GM23338 (cell line): Measurements from ENCODE around the gene CHST13.
A peak's percentile ranks its signal among the peaks of the same experiment; 100 is the strongest.

Source experiments
- CREB1 ChIP-seq: fragments of 250-450 bp; sonication (Bioruptor Pico); IDR thresholded peaks from 2 replicates; pipeline ENCODE4 v1.5.0; 2020; ENCODE audit warnings: low read depth, mild to moderate bottlenecking, moderate library complexity
- ETS1 ChIP-seq: IDR thresholded peaks from 2 replicates; pipeline ENCODE4 v1.6.1; 2016; ENCODE audit warnings: antibody characterized with exemption
- EZH2 ChIP-seq: fragments of 200-600 bp; sonication (generic); IDR thresholded peaks from one replicate; pipeline ENCODE4 v1.8.0; 2017; ENCODE audit warnings: antibody characterized with exemption, mild to moderate bottlenecking, low read depth; ENCODE audit not compliant: unreplicated experiment
- EZH2phosphoT487 ChIP-seq: fragments of 200-600 bp; sonication (generic); IDR thresholded peaks from one replicate; pipeline ENCODE4 v1.8.1; 2018; ENCODE audit warnings: antibody characterized with exemption; ENCODE audit not compliant: unreplicated experiment
- JUNB ChIP-seq: IDR thresholded peaks from one replicate; pipeline ENCODE4 v1.6.1; 2016; ENCODE audit warnings: antibody characterized with exemption; ENCODE audit not compliant: unreplicated experiment
- NANOG ChIP-seq: IDR thresholded peaks from 2 replicates; pipeline ENCODE4 v1.6.1; 2016; ENCODE audit warnings: antibody characterized with exemption, borderline replicate concordance
- POLR2AphosphoS5 ChIP-seq: IDR thresholded peaks from 2 replicates; pipeline ENCODE4 v1.6.1; 2016; ENCODE audit warnings: antibody characterized with exemption, low read depth
- REST ChIP-seq: IDR thresholded peaks from one replicate; pipeline ENCODE4 v1.6.1; 2018; ENCODE audit warnings: antibody characterized with exemption; ENCODE audit not compliant: unreplicated experiment
- STAT1 ChIP-seq: IDR thresholded peaks from one replicate; pipeline ENCODE4 v1.6.1; 2016; ENCODE audit warnings: antibody characterized with exemption; ENCODE audit not compliant: unreplicated experiment
- ZNF114 ChIP-seq: fragments of 250-450 bp; sonication (Bioruptor Pico); IDR thresholded peaks from 2 replicates; pipeline ENCODE4 v1.5.0; 2020; ENCODE audit warnings: mild to moderate bottlenecking, moderate library complexity
- ZNF331 ChIP-seq: fragments of 250-450 bp; sonication (Bioruptor Pico); IDR thresholded peaks from 2 replicates; pipeline ENCODE4 v1.5.0; 2020; ENCODE audit warnings: low read depth, mild to moderate bottlenecking, moderate library complexity
- TF ChIP-seq, protein P1 (sequence below), 2 experiments: fragments of 200-600 bp in 1 of 2; sonication (generic) in 1 of 2; conservative IDR thresholded peaks; 2 replicates each; pipeline versions ENCODE4 v1.5.1 to v1.6.1; 2016 to 2017; ENCODE audit warnings: antibody characterized with exemption in 2 of 2, low read depth in 2 of 2, mild to moderate bottlenecking in 2 of 2, moderate library complexity in 1 of 2

GRCh38 chr3:126523745-126524428 lies at the start of gene CHST13:
- TF ChIP-seq, protein P1, sequence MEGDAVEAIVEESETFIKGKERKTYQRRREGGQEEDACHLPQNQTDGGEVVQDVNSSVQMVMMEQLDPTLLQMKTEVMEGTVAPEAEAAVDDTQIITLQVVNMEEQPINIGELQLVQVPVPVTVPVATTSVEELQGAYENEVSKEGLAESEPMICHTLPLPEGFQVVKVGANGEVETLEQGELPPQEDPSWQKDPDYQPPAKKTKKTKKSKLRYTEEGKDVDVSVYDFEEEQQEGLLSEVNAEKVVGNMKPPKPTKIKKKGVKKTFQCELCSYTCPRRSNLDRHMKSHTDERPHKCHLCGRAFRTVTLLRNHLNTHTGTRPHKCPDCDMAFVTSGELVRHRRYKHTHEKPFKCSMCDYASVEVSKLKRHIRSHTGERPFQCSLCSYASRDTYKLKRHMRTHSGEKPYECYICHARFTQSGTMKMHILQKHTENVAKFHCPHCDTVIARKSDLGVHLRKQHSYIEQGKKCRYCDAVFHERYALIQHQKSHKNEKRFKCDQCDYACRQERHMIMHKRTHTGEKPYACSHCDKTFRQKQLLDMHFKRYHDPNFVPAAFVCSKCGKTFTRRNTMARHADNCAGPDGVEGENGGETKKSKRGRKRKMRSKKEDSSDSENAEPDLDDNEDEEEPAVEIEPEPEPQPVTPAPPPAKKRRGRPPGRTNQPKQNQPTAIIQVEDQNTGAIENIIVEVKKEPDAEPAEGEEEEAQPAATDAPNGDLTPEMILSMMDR (conservative IDR thresholded peaks at IDR 0.05; ENCODE audit: low read depth in 2 of 2): no peak
- TF ChIP-seq POLR2AphosphoS5 (peak; percentile 56; the same call in 1 of the 2 replicates), EZH2 (no peak), REST (no peak), EZH2phosphoT487 (no peak), CREB1 (CRISPR knock-in tag) (no peak), JUNB (no peak), ZNF331 (CRISPR knock-in tag) (no peak), ZNF114 (CRISPR knock-in tag) (no peak), NANOG (no peak), STAT1 (no peak), ETS1 (no peak)
